NCI-H146 treated with DMSO at 0.1 percent for 48 hours (cell line): ENCODE measurements around the gene ZNF292.
"Not testable (repeated sequence)": the region's sequence is repeated elsewhere in the genome, so short reads cannot be mapped to it uniquely, and the experiment has no call there.

Source experiments
- DNase-seq: peaks from one replicate; lab custom pipeline; 2025; ENCODE audit not compliant: unreplicated experiment; lab: John Stamatoyannopoulos, UW

The ZNF292 gene

GRCh38 chr6:87212596-87212995 is 57.2 kb downstream of the ZNF292 start:
- DNase-seq = no peak

- no peak for DNase-seq
Measured at GRCh38 chr6:87213364-87213763, 58.0 kb downstream of the ZNF292 start.

DNA sequence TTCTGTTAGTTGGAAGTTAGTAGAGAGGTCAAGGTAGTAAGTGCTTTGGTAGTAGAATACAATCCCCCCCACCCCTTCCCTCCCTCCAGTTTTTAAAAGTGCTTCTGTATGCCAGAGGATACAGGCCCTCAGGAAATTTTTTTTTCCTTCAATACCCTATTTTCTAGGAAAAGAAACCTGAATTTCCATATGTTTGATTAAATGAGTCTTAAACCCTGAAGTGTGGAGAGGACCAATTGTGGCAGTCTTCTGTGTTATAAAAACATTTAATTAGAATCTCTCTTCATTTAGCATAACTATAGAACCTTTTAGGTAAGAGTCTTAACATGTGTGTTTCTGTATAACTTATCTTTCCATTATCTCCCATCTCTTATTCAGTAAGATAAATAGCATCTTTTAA is 59.5 kb downstream of the ZNF292 start:
- DNase-seq = no peak

DNA sequence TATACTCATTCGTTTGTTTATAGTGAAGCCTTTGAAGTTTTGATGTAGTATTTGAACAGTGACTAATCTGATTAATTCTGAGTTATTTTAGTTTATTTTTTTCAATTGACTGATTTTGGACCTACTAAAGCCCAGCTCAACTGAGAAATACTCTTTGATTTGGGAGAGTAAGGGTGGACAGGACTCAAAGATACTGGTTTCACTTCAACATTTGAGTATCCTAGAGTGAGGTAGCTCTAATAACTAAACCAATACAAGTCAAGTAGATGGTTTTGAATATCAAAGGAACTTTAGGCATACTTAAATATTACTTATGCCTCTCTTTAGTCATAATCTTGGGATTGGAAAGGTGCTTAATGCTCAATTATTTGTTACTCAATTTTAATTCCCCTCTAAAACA is 65.6 kb downstream of the ZNF292 start:
- DNase-seq = no peak

GRCh38 chr6:87222676-87223075 is 67.3 kb downstream of the ZNF292 start:
- DNase-seq = no peak

GRCh38 chr6:87224971-87225370 is 69.6 kb downstream of the ZNF292 start:
- DNase-seq = no peak

- DNase-seq = no peak
Measured at GRCh38 chr6:87225511-87225910, 70.1 kb downstream of the ZNF292 start.

DNA sequence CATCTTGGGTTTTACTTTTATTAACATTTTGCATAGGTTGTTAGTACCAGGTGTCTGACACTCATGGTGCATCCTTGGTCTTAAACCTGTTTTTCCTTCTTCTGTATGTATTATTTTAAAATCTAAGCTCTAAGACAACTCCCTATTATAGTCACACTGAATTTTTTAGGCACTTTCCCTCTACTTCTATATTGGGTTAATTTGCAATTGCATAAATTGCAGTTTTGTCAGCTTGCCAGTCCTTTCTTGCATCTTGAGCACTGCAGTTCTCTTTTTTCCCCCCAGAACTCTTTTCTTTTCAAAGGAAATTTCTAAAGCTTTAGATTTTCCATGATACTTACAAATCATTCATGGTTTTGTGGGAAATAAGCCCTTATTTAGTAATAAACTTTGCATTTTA is 70.6 kb downstream of the ZNF292 start:
- DNase-seq = no peak

- DNase-seq = no peak
Measured at GRCh38 chr6:87230801-87231200, 75.4 kb downstream of the ZNF292 start.

GRCh38 chr6:87237804-87238203 is 82.4 kb downstream of the ZNF292 start:
- DNase-seq = no peak

DNA sequence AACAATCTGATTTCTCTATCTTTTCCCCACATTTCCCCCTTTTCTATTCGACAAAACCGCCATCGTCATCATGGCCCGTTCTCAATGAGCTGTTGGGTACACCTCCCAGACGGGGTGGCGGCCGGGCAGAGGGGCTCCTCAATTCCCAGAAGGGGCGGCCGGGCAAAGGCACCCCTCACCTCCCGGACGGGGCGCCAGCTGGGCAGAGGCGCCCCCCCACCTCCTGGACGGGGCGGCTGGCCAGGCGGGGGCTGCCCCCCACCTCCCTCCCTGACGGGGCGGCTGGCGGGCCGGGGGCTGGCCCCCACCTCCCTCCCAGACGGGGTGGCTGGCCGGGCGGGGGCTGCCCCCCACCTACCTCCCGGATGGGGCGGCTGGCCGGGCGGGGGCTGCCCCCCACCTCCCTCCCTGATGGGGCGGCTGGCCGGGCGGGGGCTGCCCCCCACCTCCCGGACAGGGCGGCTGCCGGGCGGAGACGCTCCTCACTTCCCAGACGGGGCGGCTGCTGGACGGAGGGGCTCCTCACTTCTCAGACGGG is 83.8 kb downstream of the ZNF292 start:
- DNase-seq = not testable (repeated sequence)

- DNase-seq = no peak
Measured at GRCh38 chr6:87241304-87241703, 85.9 kb downstream of the ZNF292 start.

DNA sequence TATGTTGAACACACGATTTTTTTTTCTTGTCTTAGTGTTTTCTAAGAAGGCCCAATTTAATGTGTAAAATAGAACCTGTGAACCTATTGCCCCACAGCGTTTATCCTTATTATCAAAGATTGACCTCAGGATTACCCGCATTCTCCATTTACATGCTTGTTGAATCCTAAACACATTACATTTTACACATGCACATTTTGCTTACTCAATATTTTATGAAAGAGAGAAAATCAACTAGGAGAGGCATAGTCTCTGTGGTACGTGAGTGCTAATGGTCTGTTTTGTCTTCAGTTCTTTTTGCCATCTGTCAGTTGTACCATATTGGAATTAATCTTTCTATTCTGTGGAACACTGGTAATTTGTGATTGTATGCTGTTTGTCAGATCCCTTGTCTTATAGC is 86.9 kb downstream of the ZNF292 start:
- no peak for DNase-seq

- DNase-seq = no peak
Measured at GRCh38 chr6:87243812-87244211, 88.4 kb downstream of the ZNF292 start.

- no peak for DNase-seq
Measured at GRCh38 chr6:87244380-87244779, 89.0 kb downstream of the ZNF292 start.

GRCh38 chr6:87250019-87250418 is 94.7 kb downstream of the ZNF292 start:
- DNase-seq = no peak

DNA sequence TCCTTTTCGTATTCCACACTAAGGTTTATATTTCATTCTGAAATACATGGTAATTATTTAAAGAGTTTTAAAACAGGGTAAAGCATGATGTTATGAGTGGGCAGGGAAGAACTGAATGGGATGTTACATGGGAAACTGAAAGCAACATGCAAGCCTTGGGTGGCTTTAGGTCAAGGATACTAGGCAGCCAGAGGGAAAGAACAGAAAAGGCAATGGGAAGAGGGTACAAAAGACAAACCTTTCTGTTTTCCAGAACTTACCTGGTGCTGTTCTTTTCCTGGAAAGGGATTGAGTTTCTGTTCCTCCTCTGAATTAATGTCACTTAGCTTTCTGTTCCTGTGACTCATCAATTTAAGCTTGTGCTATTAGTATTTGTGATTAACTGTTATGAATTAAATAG is 95.9 kb downstream of the ZNF292 start:
- DNase-seq = no peak

- DNase-seq = no peak
Measured at GRCh38 chr6:87251725-87252124, 96.4 kb downstream of the ZNF292 start.

- no peak for DNase-seq
Measured at GRCh38 chr6:87257046-87257445, 101.7 kb downstream of the ZNF292 start.

DNA sequence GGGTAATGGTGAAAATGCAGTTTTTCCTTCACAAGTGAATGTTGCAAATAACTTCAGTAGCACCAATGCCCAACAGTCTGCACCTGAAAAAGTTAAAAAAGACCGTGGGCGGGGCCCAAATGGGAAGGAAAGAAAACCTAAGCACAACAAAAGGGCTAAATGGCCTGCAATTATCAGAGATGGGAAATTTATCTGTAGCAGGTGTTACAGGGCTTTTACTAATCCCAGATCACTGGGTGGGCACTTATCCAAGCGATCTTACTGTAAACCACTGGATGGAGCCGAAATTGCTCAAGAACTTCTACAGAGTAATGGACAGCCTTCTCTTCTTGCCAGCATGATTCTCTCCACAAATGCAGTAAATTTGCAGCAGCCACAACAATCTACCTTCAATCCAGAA is 102.2 kb downstream of the ZNF292 start:
- no peak for DNase-seq

DNA sequence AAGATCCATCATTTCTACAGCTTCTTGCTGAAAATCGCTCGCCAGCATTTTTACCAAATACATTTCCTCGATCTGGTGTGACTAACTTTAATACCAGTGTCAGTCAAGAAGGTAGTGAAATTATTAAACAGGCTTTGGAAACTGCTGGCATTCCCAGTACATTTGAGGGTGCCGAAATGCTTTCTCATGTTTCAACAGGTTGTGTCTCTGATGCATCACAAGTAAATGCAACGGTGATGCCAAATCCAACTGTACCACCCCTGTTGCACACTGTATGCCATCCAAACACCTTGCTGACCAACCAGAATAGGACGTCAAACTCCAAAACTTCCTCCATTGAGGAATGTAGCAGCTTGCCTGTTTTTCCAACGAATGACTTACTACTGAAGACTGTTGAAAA is 102.6 kb downstream of the ZNF292 start:
- no peak for DNase-seq

DNA sequence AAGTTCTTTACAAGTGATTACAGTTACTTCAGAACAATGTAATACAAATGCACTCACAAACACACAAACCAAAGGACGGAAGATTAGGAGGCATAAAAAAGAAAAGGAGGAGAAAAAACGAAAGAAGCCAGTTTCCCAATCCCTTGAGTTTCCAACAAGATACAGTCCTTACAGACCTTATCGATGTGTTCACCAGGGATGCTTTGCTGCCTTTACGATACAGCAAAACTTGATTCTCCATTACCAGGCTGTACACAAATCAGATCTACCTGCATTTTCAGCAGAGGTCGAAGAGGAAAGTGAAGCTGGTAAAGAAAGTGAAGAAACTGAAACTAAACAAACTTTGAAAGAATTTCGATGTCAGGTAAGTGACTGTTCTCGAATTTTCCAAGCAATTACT is 104.4 kb downstream of the ZNF292 start:
- DNase-seq = no peak

DNA sequence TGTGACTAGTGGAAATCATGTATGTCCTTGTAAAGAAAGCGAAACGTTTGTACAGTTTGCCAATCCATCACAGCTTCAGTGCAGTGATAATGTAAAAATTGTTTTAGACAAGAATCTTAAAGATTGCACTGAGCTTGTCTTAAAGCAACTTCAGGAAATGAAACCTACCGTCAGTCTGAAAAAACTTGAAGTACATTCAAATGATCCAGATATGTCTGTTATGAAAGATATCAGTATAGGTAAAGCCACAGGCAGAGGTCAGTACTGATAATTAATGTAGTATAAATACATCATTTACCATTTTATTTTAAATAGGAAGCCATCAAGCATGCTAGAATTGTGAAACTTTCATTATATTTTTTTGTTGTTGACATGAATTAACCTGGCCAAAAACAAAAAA is 106.2 kb downstream of the ZNF292 start:
- DNase-seq = no peak

DNA sequence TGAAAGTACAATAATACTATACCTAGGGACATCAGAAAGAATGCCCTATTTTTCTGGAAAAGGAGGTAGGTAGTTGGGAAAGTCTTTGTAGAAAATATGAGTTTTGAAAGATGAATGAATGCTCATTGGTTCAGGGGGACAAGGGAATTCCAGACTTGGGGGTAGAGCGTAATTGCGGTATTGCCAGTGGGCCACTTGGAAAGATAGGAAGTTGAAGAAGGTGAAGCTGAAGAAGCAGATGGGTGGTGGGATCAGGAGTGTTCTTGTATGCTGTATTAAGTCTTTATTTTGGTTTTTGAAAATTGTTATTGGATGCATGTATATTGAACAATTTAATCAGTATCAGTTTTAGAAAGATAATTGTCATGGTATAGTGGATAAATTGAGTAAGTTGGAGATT is 109.1 kb downstream of the ZNF292 start:
- no peak for DNase-seq
